Neuronal stem cell (in vitro differentiated cells): Measurements from ENCODE around the gene CCDC194.

Source experiments
- DNase-seq: peaks from one replicate; pipeline ENCODE4 v3.0.0-alpha.2; 2013; ENCODE audit warnings: low spot score
- H2AFZ ChIP-seq: one replicate; pipeline ENCODE4 v1.6.1; 2013; ENCODE audit warnings: mild to moderate bottlenecking, low read length, inconsistent platforms
- H2AK5ac ChIP-seq: 2 replicates; pipeline ENCODE4 v1.6.1; 2013; ENCODE audit warnings: low read depth, mild to moderate bottlenecking, inconsistent platforms, low read length, moderate library complexity, mixed read lengths
- H2BK120ac ChIP-seq: 2 replicates; pipeline ENCODE4 v1.6.1; 2013; ENCODE audit warnings: low read depth, mild to moderate bottlenecking, inconsistent platforms, low read length, moderate library complexity, mixed read lengths
- H2BK12ac ChIP-seq: one replicate; pipeline ENCODE4 v1.6.1; 2013; ENCODE audit warnings: low read length, inconsistent platforms
- H2BK15ac ChIP-seq: 2 replicates; pipeline ENCODE4 v1.6.1; 2013; ENCODE audit warnings: mild to moderate bottlenecking, low read length, inconsistent platforms, mixed read lengths
- H2BK5ac ChIP-seq: one replicate; pipeline ENCODE4 v1.6.1; 2013; ENCODE audit warnings: inconsistent platforms, mild to moderate bottlenecking, low read length, moderate library complexity
- H3K14ac ChIP-seq: one replicate; pipeline ENCODE4 v1.6.1; 2013; ENCODE audit warnings: low read length, inconsistent platforms
- H3K18ac ChIP-seq: 2 replicates; pipeline ENCODE4 v1.6.1; 2013; ENCODE audit warnings: low read length, inconsistent platforms
- H3K23ac ChIP-seq: 2 replicates; pipeline ENCODE4 v1.6.1; 2013; ENCODE audit warnings: low read depth, mild to moderate bottlenecking, mixed read lengths, low read length, inconsistent platforms; ENCODE audit not compliant: poor library complexity
- H3K27ac ChIP-seq: replicated peaks from 3 replicates; pipeline ENCODE4 v1.5.1; 2013; ENCODE audit warnings: low read length, inconsistent platforms
- H3K27me3 ChIP-seq, 3 experiments: 2 replicates each; pipeline ENCODE4 v1.6.1; 2013; ENCODE audit warnings: low read length in 3 of 3, mild to moderate bottlenecking in 2 of 3, inconsistent platforms in 1 of 3, low read depth in 1 of 3, mixed read lengths in 1 of 3, moderate library complexity in 1 of 3; ENCODE audit not compliant: control insufficient read depth in 3 of 3, insufficient read depth in 3 of 3
- H3K36me3 ChIP-seq, 2 donors: replicated peaks in 1 of 2; 2 replicates each; pipeline ENCODE4 v1.6.1; 2013; ENCODE audit warnings: low read length in 2 of 2; ENCODE audit not compliant: control insufficient read depth in 2 of 2, insufficient read depth in 2 of 2
- H3K4ac ChIP-seq: 2 replicates; pipeline ENCODE4 v1.6.1; 2013; ENCODE audit warnings: inconsistent platforms, mild to moderate bottlenecking, low read length, moderate library complexity
- H3K4me1 ChIP-seq, 2 donors: 1 replicate in 1 of 2; 2 replicates in 1 of 2; pipeline ENCODE4 v1.6.1; 2013; ENCODE audit warnings: low read length in 2 of 2, low read depth in 1 of 2; ENCODE audit not compliant: control insufficient read depth in 2 of 2, insufficient read depth in 1 of 2
- H3K4me2 ChIP-seq: one replicate; pipeline ENCODE4 v1.6.1; 2013; ENCODE audit warnings: mild to moderate bottlenecking, low read length, inconsistent platforms; ENCODE audit not compliant: insufficient read depth, poor library complexity, severe bottlenecking
- H3K4me3 ChIP-seq, 2 donors: 2 replicates each; pipeline ENCODE4 v1.5.1; 2013; ENCODE audit warnings: low read length in 2 of 2, mild to moderate bottlenecking in 2 of 2, inconsistent platforms in 1 of 2, moderate library complexity in 1 of 2
- H3K79me1 ChIP-seq: one replicate; pipeline ENCODE4 v1.6.1; 2013; ENCODE audit warnings: low read depth, mild to moderate bottlenecking, inconsistent platforms, low read length, moderate library complexity
- H3K9ac ChIP-seq: one replicate; pipeline ENCODE4 v1.6.1; 2013; ENCODE audit warnings: mild to moderate bottlenecking, low read depth, low read length, inconsistent platforms; ENCODE audit not compliant: poor library complexity
- H3K9me3 ChIP-seq, 2 donors: replicated peaks in 1 of 2; 2 replicates each; pipeline versions ENCODE3 to v1.6.1; 2013; ENCODE audit warnings: low read length in 2 of 2, mild to moderate bottlenecking in 2 of 2, inconsistent platforms in 1 of 2, low read depth in 1 of 2, mixed read lengths in 1 of 2, moderate library complexity in 1 of 2; ENCODE audit not compliant: control insufficient read depth in 2 of 2, insufficient read depth in 1 of 2
- H4K8ac ChIP-seq: one replicate; pipeline ENCODE4 v1.6.1; 2013; ENCODE audit warnings: low read depth, mild to moderate bottlenecking, inconsistent platforms, low read length, moderate library complexity
- H4K91ac ChIP-seq: one replicate; pipeline ENCODE4 v1.6.1; 2013; ENCODE audit warnings: low read length, low read depth, mild to moderate bottlenecking, inconsistent platforms; ENCODE audit not compliant: poor library complexity
- WGBS, 2 donors: extraction: QIAGEN DNeasy Blood & Tissue Kit; methylation state at CpG; one replicate each; pipeline ENCODE4 v1.1.7; 2013; ENCODE audit warnings: missing lambda C conversion rate in 2 of 2, mixed read lengths in 1 of 2; ENCODE audit not compliant: insufficient read length in 2 of 2, insufficient replicate concordance in 1 of 2; ENCODE audit errors: extremely low coverage in 2 of 2; 5-methylcytosine and 5-hydroxymethylcytosine counted together

The CCDC194 gene

GRCh38 chr19:17404015-17404414 is 10.0 kb upstream of the CCDC194 start:
- Histone ChIP-seq H3K4me2 (peak overlapping the region; percentile 76), H3K36me3 (peaks cover 0 to 1% of the 10 kb centered on the region in 2 donors), H2BK120ac (no peak overlapping the region), H4K91ac (peak overlapping the region; percentile 65), H3K27ac (peak overlapping the region; percentile 98), H3K4me1 (peaks cover 21 to 30% of the 10 kb centered on the region in 2 donors), H2BK5ac (peak overlapping the region; percentile 26), H2AK5ac (peak overlapping the region; percentile 4), H2BK15ac (peak overlapping the region; percentile 1), H3K79me1 (peaks cover 1% of the 10 kb centered on the region), H3K4ac (no peak overlapping the region), H3K9ac (peak overlapping the region; percentile 80), H3K14ac (no peak overlapping the region), H2BK12ac (peak overlapping the region; percentile 53), H3K23ac (no peak overlapping the region), H3K18ac (peak overlapping the region; percentile 92), H3K27me3 (no peaks in the 10 kb centered on the region), H4K8ac (no peak overlapping the region), H3K4me3 (peak overlapping the region; percentile 41 to 76), H3K9me3 (no peaks in the 10 kb centered on the region), H2AFZ (peak overlapping the region; percentile 86)
- DNase-seq, result no peak
- WGBS, 2 donors, result no CpG with 5 or more reads among the region's 6 CpGs

- Histone ChIP-seq H2BK15ac (peak overlapping the region; percentile 1), H3K9ac (peak overlapping the region; percentile 80), H3K4me2 (peak overlapping the region; percentile 76), H3K9me3 (no peaks in the 10 kb centered on the region), H2BK120ac (no peak overlapping the region), H3K79me1 (peaks cover 1% of the 10 kb centered on the region), H4K91ac (peak overlapping the region; percentile 65), H4K8ac (no peak overlapping the region), H3K4ac (no peak overlapping the region), H3K4me3 (peak overlapping the region; percentile 41 to 76), H3K23ac (peak overlapping the region; percentile 75), H3K14ac (no peak overlapping the region), H2AFZ (peak overlapping the region; percentile 86), H3K27ac (peak overlapping the region; percentile 98), H2BK5ac (peak overlapping the region; percentile 72), H3K18ac (peak overlapping the region; percentile 96), H3K36me3 (peaks cover 0 to 1% of the 10 kb centered on the region in 2 donors), H3K27me3 (no peaks in the 10 kb centered on the region), H3K4me1 (peaks cover 21 to 30% of the 10 kb centered on the region in 2 donors), H2BK12ac (no peak overlapping the region), H2AK5ac (peak overlapping the region; percentile 24)
- DNase-seq, result peak; percentile 86
- WGBS, 2 donors, result no CpG with 5 or more reads among the region's 36 CpGs
Measured at GRCh38 chr19:17402982-17403855, 9.2 kb upstream of the CCDC194 start.

GRCh38 chr19:17401628-17402027 is 7.6 kb upstream of the CCDC194 start:
- Histone ChIP-seq H4K8ac (no peak overlapping the region), H3K9me3 (no peaks in the 10 kb centered on the region), H4K91ac (no peak overlapping the region), H3K79me1 (peaks cover 3% of the 10 kb centered on the region), H3K4me3 (no peak overlapping the region), H3K4me2 (no peak overlapping the region), H3K9ac (no peak overlapping the region), H2BK5ac (no peak overlapping the region), H3K4me1 (peaks cover 16 to 23% of the 10 kb centered on the region in 2 donors), H2BK120ac (no peak overlapping the region), H2BK15ac (no peak overlapping the region), H3K18ac (no peak overlapping the region), H3K36me3 (peaks cover 0 to 1% of the 10 kb centered on the region in 2 donors), H3K14ac (no peak overlapping the region), H2AK5ac (no peak overlapping the region), H2BK12ac (no peak overlapping the region), H2AFZ (no peak overlapping the region), H3K27me3 (no peaks in the 10 kb centered on the region), H3K4ac (no peak overlapping the region), H3K27ac (no peak overlapping the region), H3K23ac (no peak overlapping the region)
- DNase-seq, result no peak
- no CpG with 5 or more reads among the region's 6 CpGs for WGBS, 2 donors

DNA sequence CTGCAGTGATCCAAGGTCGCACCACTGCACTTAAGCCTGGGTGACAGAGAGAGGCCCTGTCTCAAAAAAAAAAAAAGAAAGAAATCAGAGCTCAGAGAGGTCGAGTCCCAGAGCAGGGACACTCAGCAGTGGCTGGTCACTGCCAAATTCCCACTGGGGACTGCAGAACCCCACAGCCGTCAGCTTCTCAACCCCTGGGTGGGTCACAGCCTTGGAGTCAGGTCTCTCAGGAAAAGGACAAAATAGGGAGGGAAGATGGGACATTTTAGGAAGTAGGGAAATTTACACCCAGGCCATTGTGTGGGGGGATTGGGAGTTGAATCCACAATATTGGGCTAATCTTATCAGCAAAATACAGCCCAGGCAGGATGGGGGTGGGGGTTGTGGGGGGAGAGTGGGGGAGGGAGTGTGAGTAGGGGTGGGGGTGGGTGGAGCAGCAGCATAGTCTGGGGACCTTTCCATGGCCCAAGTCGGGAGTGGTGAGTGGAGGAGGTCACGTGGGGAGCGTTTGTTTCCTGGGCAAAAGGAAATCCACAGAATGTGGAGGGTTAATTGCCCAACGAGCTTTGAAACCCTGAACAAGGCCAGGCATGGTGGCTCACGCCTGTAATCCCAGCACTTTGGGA is 5.0 kb upstream of the CCDC194 start:
- Histone ChIP-seq H3K4me1 (peaks cover 3% of the 10 kb centered on the region in 2 donors), H2BK12ac (no peak overlapping the region), H3K14ac (no peak overlapping the region), H4K91ac (no peak overlapping the region), H3K9ac (no peak overlapping the region), H3K4me3 (no peak overlapping the region), H2AFZ (no peak overlapping the region), H3K23ac (no peak overlapping the region), H3K79me1 (peaks cover 3% of the 10 kb centered on the region), H3K9me3 (no peaks in the 10 kb centered on the region), H3K4ac (no peak overlapping the region), H3K4me2 (no peak overlapping the region), H2BK15ac (no peak overlapping the region), H4K8ac (no peak overlapping the region), H3K36me3 (peaks cover 0 to 1% of the 10 kb centered on the region in 2 donors), H3K18ac (no peak overlapping the region), H2BK120ac (no peak overlapping the region), H3K27ac (no peak overlapping the region), H2BK5ac (no peak overlapping the region), H3K27me3 (no peaks in the 10 kb centered on the region), H2AK5ac (no peak overlapping the region)
- no peak for DNase-seq
- no CpG with 5 or more reads among the region's 8 CpGs for WGBS, 2 donors
